ENCODE results near the gene PTPRA.

GRCh38 chr20:2981646-2982045 is 108.4 kb downstream of the PTPRA start:
- TF ChIP-seq NFIC (IDR thresholded peaks at IDR 0.05; ENCODE audit: low read depth, low read length): no peak
- TF ChIP-seq HDAC2 (IDR thresholded peaks at IDR 0.05): no peak
- TF ChIP-seq POLR2AphosphoS2 (IDR thresholded peaks at IDR 0.05; ENCODE audit: low read depth, low read length): no peak
- TF ChIP-seq CTCF (IDR thresholded peaks at IDR 0.05 in 2 of 3, conservative IDR thresholded peaks at IDR 0.05 in 1 of 3; ENCODE audit: control insufficient read depth in 2 of 3, extremely low read depth in 1 of 3, insufficient read depth in 1 of 3, low read depth in 3 of 3, low read length in 3 of 3): no peak
- no peak for TF ChIP-seq GABPA (IDR thresholded peaks at IDR 0.05; ENCODE audit: low read depth)
- no peak for TF ChIP-seq SIX5 (IDR thresholded peaks at IDR 0.05; ENCODE audit: low read depth, low read length, severe bottlenecking)
- TF ChIP-seq JUND (IDR thresholded peaks at IDR 0.05; ENCODE audit: low read depth, low read length): no peak
- TF ChIP-seq RAD21 (IDR thresholded peaks at IDR 0.05; ENCODE audit: insufficient read depth, low read depth, low read length): no peak
- no peak for TF ChIP-seq REST (IDR thresholded peaks at IDR 0.05; ENCODE audit: low read depth, low read length)
- no peak for TF ChIP-seq TAF1 (IDR thresholded peaks at IDR 0.05; ENCODE audit: borderline replicate concordance, low read depth, low read length)
- no peak for TF ChIP-seq POLR2AphosphoS5 (IDR thresholded peaks at IDR 0.05; ENCODE audit: low read length)
- TF ChIP-seq POU2F2 (IDR thresholded peaks at IDR 0.05; ENCODE audit: borderline replicate concordance, low read depth, low read length): no peak
- TF ChIP-seq TCF3 (IDR thresholded peaks at IDR 0.05; ENCODE audit: borderline replicate concordance, insufficient read depth, low read depth, low read length): no peak
- no peak for TF ChIP-seq YY1 (IDR thresholded peaks at IDR 0.05; ENCODE audit: low read depth, low read length)
